MCF 10A (cell line): Measurements from ENCODE around the gene CHST11. TPM values are rescaled to one million over a fixed set of nuclear protein-coding genes. Genes with fewer than 3 reads are reported as not detected.

ENCODE experiments used
- BruUV-seq: library from RNA; stranded (reverse); fragments of 400-500 nt; replicated peaks from 2 replicates; lab custom pipeline; 2021; lab: Mats Ljungman, UMichigan
- CTCF ChIA-PET: fragments of 300-600 bp; sonication (Branson Sonifier 250); formaldehyde crosslinking; extraction: SDS; loops from one replicate; lab custom pipeline; 2021; ENCODE audit warnings: antibody characterized with exemption, inconsistent platforms; lab: Yijun Ruan, JAX
- POLR2A ChIA-PET: fragments of 300-600, 350-650 bp; sonication (Branson Sonifier 250); formaldehyde crosslinking; extraction: SDS; loops from one replicate; lab custom pipeline; 2020; ENCODE audit warnings: antibody characterized with exemption, inconsistent platforms; lab: Yijun Ruan, JAX
- DNase-seq: peaks from one replicate; pipeline ENCODE4 v3.0.0-alpha.2; 2018; ENCODE audit not compliant: unreplicated experiment
- H3K27ac Mint-ChIP-seq: one replicate; pipeline ENCODE4 v1.8.0; 2022; ENCODE audit warnings: mild to moderate bottlenecking, low read depth, mixed read lengths; ENCODE audit not compliant: unreplicated experiment
- H3K27me3 Mint-ChIP-seq: one replicate; pipeline ENCODE4 v1.8.0; 2022; ENCODE audit warnings: mixed read lengths; ENCODE audit not compliant: insufficient read depth, unreplicated experiment
- H3K36me3 Mint-ChIP-seq: one replicate; pipeline ENCODE4 v1.8.0; 2022; ENCODE audit warnings: mild to moderate bottlenecking, moderate library complexity, mixed read lengths; ENCODE audit not compliant: insufficient read depth, unreplicated experiment
- H3K4me1 Mint-ChIP-seq: one replicate; pipeline ENCODE4 v1.8.0; 2022; ENCODE audit warnings: mixed read lengths; ENCODE audit not compliant: insufficient read depth, unreplicated experiment
- H3K4me3 Mint-ChIP-seq: one replicate; pipeline ENCODE4 v1.8.0; 2022; ENCODE audit warnings: mild to moderate bottlenecking, moderate library complexity, mixed read lengths; ENCODE audit not compliant: unreplicated experiment
- H3K9me3 Mint-ChIP-seq: one replicate; pipeline ENCODE4 v1.8.0; 2022; ENCODE audit warnings: mixed read lengths; ENCODE audit not compliant: unreplicated experiment
- CTCF ChIP-seq: fragments of 200-600 bp; IDR thresholded peaks from one replicate; pipeline ENCODE4 v1.8.0; 2022; ENCODE audit warnings: antibody characterized with exemption, mild to moderate bottlenecking; ENCODE audit not compliant: unreplicated experiment
- intact Hi-C: fragments of 100-400 bp; cut with micrococcal nuclease; formaldehyde crosslinking; loops from 2 replicates; pipeline ENCODE4 v1.14.1; 2022
- total RNA-seq: library from RNA; stranded (reverse); gene quantifications from 2 replicates; pipeline ENCODE4 v1.2.3, GENCODE V29; 2022

Gene CHST11
- total RNA-seq, 1 experiment from 2014 or later = 5.3 TPM

- intact Hi-C loops = no loop called here
- ChIA-PET CTCF (interaction anchor here (0.5 kb wide), 1 partner anchor 16 kb away, joined by 4 read pairs; no protein-coding TSS in a partner anchor), POLR2A (no interaction called here)
- Mint-ChIP-seq H3K36me3 (no peaks in the 10 kb centered on the region), H3K4me3 (no peak overlapping the region), H3K27ac (no peak overlapping the region), H3K9me3 (no peaks in the 10 kb centered on the region), H3K27me3 (no peaks in the 10 kb centered on the region), H3K4me1 (peaks cover 9% of the 10 kb centered on the region)
- no peak for TF ChIP-seq CTCF
- BruUV-seq = no TSS peak
- DNase-seq = no peak
Observed at GRCh38 chr12:104567832-104568486, 111.2 kb downstream of the CHST11 start.

GRCh38 chr12:104568487-104568868, 111.7 kb downstream of the CHST11 start:
- Mint-ChIP-seq H3K36me3 (no peaks in the 10 kb centered on the region), H3K4me3 (no peak overlapping the region), H3K4me1 (peaks cover 9% of the 10 kb centered on the region), H3K9me3 (no peaks in the 10 kb centered on the region), H3K27ac (no peak overlapping the region), H3K27me3 (no peaks in the 10 kb centered on the region)
- no peak for TF ChIP-seq CTCF
- no peak for DNase-seq
- ChIA-PET CTCF (interaction anchor here (0.6 kb wide), 1 partner anchor 517 kb away, joined by 3 read pairs; no protein-coding TSS in a partner anchor), POLR2A (no interaction called here)
- BruUV-seq = no TSS peak
- intact Hi-C loops = no loop called here

- no peak for DNase-seq
- no peaks in the 10 kb centered on the region for H3K9me3 Mint-ChIP-seq
- no peak overlapping the region for H3K27ac Mint-ChIP-seq
- intact Hi-C loops = no loop called here
- H3K36me3 Mint-ChIP-seq = no peaks in the 10 kb centered on the region
- ChIA-PET CTCF (interaction anchor here (0.6 to 0.7 kb wide), 3 partner anchors 109 to 518 kb away, joined by 3 read pairs; no protein-coding TSS in a partner anchor), POLR2A (no interaction called here)
- BruUV-seq = no TSS peak
- no peak overlapping the region for H3K4me3 Mint-ChIP-seq
- no peak for TF ChIP-seq CTCF
- no peaks in the 10 kb centered on the region for H3K27me3 Mint-ChIP-seq
- peaks cover 9% of the 10 kb centered on the region for H3K4me1 Mint-ChIP-seq
Observed at GRCh38 chr12:104568935-104569334, 112.2 kb downstream of the CHST11 start.

- no peaks in the 10 kb centered on the region for H3K36me3 Mint-ChIP-seq
- CTCF ChIA-PET = interaction anchor here (0.6 to 0.7 kb wide), 2 partner anchors 109 to 200 kb away, joined by 3 read pairs; no protein-coding TSS in a partner anchor
- no peak for DNase-seq
- POLR2A ChIA-PET = no interaction called here
- H3K27me3 Mint-ChIP-seq = no peaks in the 10 kb centered on the region
- no peak overlapping the region for H3K27ac Mint-ChIP-seq
- no peak for TF ChIP-seq CTCF
- BruUV-seq = no TSS peak
- no peaks in the 10 kb centered on the region for H3K9me3 Mint-ChIP-seq
- no peak overlapping the region for H3K4me3 Mint-ChIP-seq
- intact Hi-C loops = no loop called here
- peaks cover 9% of the 10 kb centered on the region for H3K4me1 Mint-ChIP-seq
Observed at GRCh38 chr12:104569346-104570173, 112.8 kb downstream of the CHST11 start.
